RPMI7951 (cell line): ENCODE data around the gene PABPN1L. TPM values are rescaled to one million over a fixed set of nuclear protein-coding genes. Genes with fewer than 3 reads are reported as not detected.
"Not testable (repeated sequence)": the region's sequence is repeated elsewhere in the genome, so short reads cannot be mapped to it uniquely, and the experiment has no call there.

Experiments
- DNase-seq: peaks from one replicate; pipeline ENCODE4 v3.0.0-alpha.2; 2012; ENCODE audit warnings: low read depth
- total RNA-seq: library from RNA; depleted of rRNA; stranded (reverse); fragments of >200 nt; shearing (Covaris generic); gene quantifications from 2 replicates; pipeline ENCODE4 v1.2.3, GENCODE V29; 2014

PABPN1L gene
- total RNA-seq, 1 experiment from 2014 or later, result not detected

DNA sequence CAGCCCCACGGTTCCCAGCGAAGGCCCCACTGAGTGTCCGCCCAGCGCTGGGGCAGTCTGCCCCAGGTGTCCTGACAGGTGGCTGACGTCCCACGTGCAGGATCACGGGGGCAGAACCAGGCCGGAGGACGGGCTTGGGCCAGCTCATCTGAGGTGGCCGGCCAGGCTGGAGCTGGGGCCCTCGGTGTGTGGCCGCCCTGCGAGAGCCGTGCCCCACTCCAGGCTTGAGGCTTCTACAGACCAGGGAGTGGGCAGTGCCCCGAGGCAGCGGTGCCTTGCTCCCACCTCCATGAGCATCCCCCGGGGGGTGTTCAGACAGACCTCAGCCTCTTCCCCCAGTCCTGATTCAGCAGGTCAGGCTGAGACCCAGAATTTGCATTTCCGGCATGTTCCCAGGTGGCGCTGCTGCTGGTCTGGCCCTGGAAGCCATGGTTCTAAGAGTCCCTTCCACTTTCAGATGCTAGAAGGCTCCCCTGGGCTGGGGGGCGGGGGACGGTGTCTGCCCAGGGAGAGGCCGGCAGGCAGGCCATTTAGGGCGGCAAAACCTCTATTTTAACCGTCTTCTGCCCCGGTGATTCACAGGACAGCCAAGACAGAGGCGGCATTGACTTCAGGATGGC, 35.4 kb upstream of the PABPN1L start:
- DNase-seq, result no peak

DNA sequence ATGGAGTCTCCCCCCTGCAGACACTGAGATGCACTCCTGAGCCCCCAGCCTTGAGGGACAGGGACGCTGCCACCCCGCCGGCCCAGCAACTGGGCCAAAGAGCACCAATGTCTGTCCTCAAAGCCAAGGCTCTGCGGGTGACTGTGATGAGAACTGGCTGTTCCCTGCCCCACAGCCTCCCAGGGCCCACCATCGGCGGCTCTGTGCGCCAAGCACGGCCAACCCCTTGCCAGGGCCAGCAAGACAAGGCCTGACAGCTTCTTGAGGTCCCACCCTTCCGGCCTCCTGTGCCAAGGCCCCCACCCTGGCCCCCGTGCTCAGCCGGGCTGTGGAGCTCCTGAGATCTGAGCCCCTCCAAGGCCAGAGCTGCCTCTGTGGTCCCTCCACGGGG, 34.2 kb upstream of the PABPN1L start:
- DNase-seq, result no peak

DNA sequence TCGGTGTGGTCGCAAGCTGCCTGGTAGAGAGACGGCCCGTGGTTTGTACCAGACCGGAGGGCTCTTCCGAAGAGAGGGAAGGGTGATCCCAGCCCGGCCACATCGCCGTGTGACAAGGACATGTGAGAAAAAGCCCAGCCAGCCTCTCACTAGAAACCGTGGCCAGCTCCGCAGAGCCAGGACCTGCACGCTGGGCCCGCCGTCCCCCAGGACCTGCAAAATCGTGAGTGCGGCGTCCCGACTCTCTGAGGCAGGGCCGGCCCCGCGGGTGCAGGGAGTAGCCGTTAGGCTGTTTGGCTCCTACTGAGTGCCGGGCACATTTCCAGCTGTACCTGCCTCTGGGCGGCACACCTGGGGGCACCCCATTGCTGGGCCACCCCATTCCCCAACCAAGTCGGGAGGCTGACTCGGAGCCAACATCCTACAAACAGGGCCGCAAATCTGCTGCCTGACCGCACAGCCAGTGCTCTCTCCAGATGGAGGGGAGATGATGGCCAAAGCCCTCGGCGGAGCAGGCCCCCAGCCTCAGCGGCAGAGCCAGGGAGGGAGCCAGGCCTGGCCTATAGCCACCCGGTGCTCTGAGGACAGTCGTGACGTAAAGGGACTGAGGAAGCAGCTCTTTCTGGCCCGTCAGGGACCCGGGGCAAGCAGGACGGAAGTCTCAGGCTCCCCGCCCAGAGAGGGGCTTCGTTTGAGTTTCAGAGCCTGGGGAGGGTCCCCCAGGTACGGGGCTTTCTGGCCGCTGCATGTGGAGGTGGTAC, 33.6 kb upstream of the PABPN1L start:
- DNase-seq, result no peak

DNA sequence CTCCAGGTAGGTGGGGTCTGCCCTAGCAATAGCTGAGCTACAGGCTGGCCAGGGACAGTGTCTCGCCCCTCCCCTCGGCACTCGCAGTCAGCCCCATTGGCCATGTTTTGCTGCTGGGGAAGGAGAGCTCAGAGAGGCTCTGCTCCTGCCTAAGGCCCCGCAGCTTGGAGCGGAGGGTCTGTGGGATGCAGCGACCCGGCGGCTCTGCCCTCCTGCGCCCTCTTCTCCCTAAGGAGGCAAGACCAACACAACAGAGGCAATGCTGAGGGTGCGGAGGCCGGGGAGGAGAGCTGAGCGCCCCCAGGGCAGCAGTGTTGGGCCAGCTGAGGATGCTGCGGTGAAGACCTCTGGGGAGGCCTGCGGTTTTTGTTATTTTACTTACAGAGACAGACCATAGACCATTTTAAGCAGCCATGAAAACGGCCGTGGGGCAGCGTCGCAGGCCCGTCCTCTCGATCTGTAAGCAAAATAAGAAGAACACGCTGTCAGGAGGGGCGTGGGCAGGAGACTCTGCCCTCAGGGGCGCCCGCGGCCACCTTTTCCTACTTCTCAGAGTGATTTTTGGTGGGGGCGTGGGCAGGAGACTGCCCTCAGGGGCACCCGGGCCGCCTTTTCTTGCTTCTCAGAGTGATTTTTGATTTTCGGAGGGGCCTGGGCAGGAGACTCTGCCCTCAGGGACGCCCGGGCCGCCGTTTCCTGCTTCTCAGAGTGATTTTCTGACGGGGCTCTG, 31.4 kb upstream of the PABPN1L start:
- DNase-seq, result peak; percentile 52

DNA sequence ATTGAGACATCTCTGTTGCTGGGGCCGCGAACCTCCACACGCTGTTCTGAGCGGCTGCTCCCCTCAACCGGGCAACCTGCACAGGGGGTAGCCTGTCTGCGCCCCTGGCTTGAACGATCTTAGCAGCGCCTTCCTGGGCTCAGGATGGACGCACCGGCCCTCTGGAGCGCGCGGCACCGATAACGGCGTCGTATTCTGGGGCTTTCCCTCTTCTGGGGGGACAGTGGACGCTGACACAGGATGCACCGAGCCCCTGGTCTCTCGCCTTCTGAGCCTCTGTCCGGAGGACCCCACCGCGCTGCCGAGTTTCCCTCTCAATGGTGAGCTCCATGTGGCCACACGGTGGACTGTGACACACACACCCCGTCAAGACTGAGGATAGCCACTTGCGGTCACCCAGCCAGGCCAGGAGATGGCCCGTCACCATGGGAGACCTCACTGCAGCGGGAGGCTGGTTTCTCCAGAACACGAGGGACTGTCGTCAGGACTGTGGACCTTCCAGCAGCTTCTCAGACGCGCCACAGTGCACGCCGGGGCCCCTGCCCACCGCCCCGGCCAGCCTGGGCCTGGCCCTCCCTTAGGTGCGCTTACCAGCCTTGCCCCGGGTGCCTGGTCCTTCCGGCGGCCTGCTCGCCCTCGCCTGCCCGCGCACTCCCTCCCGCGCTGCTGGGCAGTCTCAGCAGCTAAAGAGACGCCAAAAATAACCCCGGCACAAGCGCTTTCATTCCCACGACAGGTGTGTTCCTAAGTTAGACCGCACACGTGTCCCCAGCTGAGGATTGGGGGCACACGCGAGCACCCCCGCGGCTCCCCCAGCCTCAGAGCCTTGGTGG, 30.0 kb upstream of the PABPN1L start:
- DNase-seq, result no peak

DNA sequence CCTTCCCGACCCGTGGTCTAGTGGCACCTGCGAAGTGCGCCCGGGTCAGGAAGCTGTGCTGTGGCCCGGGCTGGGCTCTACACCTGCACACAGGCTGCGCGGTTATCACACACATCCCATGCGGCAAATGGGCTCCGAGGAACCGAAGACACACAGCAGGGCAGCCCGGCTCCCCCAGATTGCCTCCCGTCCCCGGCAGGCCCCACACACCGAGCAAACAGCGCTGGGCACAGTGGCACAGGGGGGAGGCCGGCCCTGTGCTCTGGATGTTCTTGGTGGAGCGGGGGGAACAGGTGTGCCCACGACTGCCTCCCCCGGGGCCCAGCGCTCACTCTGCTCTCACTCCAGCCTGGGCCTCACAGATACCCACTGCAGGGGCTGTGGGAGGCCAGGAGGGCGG, 28.9 kb upstream of the PABPN1L start:
- DNase-seq, result no peak

DNA sequence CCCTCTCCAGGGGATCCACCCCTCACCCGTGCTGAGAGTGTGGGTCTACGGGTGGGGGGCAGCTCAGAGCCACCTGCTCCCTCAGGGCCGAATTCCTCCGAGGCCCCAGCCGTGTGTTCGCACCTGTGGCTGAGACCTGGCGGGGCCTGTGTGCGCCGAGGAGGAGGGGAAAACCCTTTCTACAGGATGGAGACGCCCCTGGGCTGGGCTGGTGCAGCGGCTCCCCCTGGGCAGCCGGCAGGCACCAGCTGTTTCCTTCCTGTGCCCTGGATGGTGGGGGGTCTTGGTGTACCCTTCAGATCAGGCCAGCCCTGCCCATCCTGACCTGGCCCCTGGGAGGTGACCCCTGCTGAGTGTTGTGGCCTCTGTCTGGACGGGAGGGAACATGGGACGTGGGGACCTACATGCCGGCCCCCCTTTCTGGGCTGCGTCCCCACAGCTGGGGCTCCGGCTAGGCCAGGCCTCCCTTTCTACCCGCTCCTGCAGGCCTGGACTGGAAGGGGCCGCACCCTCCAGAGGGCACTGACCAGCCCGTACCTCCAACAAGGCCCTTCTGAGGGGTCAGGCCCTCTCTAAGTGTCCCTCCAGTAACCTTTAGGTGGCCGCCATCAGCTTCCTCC, 28.3 kb upstream of the PABPN1L start:
- DNase-seq, result no peak

DNA sequence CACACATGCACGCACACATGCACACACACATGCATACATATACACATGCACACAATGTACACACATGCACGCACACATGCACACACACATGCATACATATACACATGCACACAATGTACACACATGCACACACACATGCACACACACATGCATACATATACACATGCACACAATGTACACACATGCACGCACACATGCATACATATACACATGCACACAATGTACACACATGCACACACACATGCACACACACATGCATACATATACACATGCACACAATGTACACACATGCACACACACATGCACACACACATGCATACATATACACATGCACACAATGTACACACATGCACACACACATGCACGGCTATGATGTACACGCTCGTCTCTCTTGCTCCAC, 27.8 kb upstream of the PABPN1L start:
- DNase-seq, result not testable (repeated sequence)

DNA sequence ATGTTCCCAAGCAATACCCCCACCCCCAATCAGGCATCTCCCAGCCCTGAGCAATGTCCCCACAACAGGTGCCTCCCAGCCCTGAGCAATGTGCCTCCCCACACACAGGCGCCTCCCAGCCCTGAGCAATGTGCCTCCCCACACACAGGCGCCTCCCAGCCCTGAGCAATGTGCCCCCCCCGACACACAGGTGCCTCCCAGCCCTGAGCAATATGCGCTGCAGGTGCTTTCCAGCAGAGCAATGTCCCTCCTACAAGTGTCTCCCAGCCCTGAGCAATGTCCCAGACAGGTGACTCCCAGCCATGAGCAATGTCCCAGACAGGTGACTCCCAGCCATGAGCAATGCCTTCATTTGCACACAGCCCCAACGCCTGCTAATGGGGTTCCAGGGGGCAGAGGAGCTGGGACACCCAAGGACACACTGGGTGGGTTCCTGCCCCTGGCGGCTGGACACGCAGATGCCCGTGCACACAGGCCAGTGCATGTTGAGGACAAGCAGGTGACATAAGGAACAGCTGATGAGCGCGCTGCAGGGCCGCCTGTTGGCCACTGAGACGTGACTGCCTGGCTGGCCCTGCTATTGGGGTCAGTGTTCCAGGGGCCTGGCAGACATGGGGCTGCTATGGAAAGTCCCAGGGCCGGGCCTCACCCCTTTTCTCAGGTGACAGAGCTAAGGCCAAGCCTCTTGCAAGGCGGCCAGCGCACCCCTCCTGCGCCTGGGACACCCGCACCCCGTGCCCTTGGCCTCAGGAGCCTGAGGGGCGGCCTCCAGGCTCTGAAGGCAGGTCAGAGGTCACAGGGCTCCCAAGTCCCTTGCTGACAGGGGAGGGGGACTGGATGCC, 26.9 kb upstream of the PABPN1L start:
- DNase-seq, result no peak

DNA sequence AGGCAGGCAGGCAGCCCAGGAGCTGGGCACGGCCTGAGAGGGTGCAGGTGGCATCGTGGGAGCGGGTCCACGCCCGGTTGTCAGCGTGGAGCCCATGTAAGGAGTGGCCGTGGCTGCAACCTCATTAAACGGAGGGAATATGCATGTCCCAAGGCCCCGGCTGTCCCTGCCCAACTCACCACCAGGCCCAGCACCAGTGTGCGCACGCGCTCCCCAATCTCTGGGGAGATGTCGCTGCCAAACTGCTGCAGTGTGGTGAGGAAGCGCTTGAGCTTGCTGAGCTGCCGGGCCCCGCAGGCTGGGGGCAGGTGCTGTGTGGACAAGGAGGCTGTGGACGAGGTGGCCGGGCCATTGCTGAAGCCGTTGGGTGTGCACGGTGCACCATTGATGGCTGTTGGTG, 25.6 kb upstream of the PABPN1L start:
- DNase-seq, result no peak

DNA sequence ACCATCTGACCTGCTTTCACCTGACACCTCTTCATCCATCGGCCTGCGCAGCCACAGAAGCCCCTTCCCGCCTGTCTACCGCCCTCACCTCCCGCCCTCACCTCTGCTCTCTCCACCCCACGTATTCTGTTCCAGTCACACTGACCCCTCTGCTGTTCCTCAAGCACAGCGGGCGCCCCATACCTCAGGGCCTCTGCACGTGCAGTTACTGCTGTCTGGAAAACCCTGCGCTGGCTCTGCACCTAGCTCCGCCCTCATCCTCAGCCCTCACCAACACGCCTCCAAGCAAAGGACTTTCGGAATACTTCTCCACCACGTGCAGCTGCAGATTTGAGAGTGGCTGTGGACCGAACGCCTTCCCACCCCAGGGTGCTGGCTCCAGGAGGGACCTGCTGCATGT, 24.6 kb upstream of the PABPN1L start:
- no peak for DNase-seq

DNA sequence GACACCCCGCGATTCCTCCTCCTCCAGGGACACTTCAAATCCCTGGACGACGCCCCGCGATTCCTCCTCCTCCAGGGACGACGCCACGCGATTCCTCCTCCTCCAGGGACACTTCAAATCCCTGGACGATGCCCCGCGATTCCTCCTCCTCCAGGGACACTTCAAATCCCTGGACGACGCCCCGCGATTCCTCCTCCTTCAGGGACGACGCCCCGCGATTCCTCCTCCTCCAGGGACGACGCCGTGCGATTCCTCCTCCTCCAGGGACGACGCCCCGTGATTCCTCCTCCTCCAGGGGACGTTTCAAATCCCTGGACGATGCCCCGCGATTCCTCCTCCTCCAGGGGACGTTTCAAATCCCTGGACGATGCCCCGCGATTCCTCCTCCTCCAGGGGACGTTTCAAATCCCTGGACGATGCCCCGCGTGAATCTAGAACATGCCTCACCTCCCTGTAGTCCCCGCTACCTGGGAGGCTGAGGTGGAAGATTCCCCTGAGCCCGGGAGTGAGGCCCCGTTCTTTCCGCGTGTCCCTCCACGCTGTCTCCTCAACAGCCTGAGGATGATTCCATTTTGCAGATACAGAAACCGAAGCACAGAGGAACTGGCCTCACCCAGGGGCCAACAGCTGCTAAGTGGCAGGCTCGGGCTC, 23.4 kb upstream of the PABPN1L start:
- DNase-seq, result not testable (repeated sequence)

DNA sequence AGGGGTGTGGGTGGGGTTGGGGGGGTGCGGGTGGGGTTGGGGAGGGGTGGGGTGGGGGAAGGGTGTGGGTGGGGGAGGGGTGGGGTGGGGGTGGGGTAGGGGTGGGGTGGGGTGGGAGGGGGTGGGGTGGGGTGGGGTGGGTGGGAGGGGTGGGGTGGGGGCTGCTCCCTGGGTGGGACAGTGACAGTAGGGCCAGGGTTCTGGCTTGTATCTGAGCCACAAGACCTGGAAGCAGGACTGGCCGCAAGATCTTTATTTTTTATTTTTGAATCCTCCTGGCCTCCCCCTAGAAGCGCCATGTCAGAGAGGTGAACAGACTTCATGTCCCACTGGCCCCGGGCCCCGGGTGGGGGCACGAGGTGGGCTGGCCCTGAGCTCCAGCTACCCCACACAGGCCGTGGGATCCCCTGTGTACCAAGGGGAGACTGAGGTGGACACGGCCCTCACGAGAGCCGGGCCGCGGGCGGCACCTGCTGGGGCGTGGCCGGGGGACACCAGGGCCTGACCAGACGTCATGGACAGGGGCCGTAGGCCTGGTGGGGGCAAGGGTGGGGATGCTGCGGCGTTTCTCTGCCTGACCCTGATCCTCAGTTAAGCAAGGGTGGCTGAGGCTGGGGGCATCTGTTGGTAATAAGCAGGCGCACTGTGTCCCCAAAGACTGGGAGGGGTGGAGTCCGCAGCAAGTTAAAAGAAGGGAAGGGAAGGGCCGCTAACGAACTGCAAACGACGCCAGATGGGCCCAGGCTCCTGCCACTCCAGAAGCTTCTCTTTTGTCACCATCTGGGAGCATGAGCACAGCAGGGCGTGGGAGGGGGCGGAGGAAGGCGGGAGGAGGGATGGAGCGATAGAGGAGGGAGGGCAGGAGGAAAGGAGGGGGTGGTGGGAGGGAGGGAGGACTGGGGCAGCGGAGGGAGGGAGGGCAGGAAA, 22.3 kb upstream of the PABPN1L start:
- DNase-seq, result no peak

DNA sequence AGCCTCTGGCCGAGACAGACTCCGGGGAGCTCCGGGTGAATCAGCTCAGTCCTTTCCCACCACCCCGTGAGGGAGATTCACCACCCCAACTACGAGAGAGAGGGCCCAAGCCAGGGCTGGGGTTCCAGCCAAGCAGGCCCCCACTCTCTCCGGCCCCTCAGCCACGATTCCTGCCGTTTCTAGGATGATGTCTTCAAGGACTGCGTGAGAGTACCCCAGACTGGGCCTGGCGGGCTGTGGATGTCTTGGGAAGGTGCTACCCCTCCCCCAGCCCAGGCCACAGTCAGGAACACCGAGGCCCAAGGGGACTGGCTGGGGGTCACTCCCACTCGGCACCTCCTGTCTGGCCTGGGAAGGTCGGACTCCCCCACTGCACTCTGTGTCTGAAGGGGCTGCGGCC, 21.6 kb upstream of the PABPN1L start:
- no peak for DNase-seq

DNA sequence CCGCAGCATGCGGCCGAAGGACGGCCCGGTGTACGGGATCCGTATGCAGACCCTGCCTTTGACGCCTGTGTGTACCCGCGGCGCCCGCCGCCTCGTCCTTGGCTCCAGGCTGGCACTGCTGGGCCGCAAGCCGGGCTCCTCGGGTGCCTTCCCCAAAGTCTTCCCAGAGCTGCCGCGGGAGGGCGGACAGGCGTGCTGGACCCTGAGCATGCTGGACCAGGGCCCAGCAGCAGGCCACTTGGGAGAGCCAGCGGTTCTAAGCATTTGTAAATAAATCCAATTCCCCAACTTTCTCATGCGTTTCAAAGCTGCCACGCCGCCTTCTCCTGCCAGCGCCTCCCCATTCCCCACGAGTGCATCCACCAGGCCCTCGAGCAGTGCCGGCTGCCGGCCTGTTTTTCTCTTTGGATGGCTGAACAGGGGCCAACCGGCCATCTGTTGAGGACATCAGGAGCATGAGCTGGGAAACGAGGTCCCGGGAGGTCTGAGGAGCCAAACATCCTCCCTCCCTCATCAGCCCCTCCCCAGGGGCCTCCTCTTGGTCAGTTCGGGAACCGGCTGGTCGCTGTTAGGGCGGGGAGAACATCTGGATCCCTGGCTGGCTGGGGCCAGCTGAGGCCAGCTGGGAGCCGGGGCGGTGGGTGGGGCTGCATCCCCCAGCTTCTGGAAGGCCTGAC, 20.5 kb upstream of the PABPN1L start:
- no peak for DNase-seq

DNA sequence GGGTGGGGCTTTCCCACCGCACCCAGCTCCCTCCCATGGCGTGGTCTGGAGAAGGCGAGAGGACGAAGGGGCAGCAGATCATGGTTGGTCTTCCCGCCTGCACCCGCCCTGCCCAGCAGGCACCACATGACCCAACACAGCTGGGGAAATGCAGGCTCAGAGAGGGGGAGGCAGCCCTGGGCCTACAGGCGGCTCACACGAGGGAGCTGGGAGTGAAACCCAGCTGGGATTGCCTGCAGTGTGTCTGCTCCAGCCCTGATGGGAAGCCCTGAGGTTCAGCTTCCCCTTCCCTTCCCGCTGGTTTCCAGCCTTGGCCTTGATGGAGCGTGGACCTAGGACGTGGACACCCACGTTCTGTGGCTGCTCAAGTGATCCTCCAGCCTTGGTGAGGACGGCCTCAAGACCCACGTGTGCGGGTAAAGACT, 20.0 kb upstream of the PABPN1L start:
- no peak for DNase-seq

DNA sequence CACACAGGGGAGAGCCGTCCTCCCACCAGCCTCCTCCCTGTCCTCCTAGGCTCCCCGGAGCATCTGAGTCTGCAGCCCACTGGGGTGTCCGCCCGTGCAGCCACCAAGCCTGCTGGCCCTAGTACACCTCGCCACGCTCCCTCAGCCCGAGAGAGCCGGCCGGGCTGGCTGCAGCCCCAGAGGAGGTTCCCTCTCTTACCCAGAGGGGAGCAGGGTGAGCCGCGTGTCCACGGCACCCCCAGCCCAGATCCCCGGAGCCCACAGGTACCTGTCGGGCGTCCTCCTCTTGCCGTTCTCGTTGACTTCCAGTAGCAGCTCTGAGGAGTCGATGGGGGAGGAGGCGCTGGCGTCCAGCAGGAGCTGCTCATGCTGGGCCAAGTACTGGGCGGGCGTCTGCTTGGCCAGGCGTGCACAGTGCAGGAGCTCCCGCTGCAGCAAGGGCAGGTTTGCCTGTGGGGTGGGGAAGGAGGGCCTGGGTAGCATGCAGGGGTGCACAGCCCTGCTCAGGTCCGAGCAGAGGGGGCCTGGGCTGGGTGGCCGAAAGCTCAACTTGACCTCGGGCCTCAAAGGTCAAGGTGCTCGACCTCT, 19.3 kb upstream of the PABPN1L start:
- DNase-seq, result no peak
